Measurements from ENCODE around the gene PAIP1.
"Not testable (repeated sequence)": the region's sequence is repeated elsewhere in the genome, so short reads cannot be mapped to it uniquely, and the experiment has no call there.

PAIP1 gene

DNA sequence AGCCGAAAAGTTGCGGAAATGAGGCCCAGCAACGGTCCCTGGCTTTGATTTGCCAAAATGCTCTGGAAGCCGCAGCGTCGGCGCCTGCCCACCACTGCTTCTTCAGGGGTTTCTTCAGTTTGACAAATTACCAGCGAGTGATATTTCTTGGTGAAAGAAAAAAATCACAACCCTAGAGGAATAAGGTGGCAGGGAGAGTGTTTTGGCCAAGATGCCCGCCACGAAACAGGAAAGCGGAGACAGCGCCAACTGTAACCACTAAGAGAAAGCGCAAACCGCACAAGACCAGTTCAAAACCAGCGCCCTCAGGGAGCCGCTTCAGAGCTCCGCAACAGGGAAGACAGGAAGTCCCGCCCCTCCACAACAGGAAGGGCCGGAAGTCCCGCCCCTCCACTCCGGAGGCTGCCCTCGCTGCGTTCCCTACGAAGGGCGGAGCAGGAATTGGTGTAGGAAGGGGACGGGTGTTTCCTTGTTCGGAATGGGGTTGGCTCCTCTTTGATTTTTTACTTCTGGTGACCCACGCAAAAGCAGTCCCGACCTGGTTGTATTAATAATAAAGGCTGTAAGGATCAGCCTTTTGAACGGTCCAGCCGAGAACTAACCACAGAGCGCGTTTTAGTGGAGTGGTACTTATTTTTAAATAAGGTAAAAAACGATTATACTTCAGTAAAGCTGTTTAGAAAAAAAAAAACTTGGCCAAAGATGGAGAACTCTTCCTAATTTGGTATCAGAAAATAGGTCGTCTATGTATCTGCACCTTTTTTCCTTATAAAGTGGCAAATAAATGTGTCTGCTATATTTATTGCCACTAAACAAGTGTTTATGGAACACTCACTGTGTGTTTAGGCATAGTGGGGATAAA, 41.8 kb downstream of the PAIP1 start, which contains the start of gene C5orf34:
Gene C5orf34, minus strand, starts transcription at position 333 of the 862 bp plus-strand sequence. CDS start 5,809 bp downstream, outside the sequence.
- peak; percentile 99 for DNase-seq (ENCODE audit: low spot score)

DNA sequence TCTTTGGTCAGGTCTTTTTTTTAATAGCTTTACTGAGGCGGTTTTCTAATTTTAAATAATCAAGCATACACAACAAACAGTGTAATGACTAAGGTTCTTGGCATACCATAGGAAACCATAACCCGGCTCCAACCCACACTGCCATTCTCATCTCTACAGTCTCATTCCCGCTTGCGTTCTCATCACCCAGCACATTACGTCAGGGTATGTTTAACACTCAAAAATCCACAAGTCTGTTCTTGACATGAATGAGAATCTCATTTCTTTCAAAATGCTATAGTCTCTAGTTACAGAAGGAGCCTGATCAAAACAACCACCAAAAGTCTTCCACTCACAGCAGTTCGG, 42.4 kb downstream of the PAIP1 start:
- DNase-seq (ENCODE audit: low spot score): peak; percentile 82

DNA sequence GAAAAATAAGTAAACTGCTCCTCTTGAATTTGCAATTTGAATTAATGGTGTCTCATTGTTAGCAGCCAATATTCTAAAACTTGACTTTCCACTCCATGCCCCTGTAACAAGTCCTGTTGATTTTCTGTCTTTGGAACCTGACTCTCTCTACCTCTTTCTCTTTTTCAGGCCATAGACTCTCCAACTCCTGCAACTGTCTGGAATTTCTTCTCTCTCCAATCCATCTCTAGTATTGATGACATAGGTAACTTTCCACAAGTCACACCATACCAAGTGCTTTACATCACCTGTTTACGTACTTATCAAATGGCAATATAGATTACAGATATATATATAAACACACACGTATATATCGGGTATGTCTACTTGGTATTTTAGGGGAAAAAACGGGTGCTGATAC, 42.9 kb downstream of the PAIP1 start:
- no peak for DNase-seq (ENCODE audit: low spot score)

GRCh38 chr5:43511062-43511461, 45.8 kb downstream of the PAIP1 start:
- not testable (repeated sequence) for DNase-seq (ENCODE audit: low spot score)

GRCh38 chr5:43498581-43498980, 58.3 kb downstream of the PAIP1 start:
- DNase-seq (ENCODE audit: low spot score): no peak

DNA sequence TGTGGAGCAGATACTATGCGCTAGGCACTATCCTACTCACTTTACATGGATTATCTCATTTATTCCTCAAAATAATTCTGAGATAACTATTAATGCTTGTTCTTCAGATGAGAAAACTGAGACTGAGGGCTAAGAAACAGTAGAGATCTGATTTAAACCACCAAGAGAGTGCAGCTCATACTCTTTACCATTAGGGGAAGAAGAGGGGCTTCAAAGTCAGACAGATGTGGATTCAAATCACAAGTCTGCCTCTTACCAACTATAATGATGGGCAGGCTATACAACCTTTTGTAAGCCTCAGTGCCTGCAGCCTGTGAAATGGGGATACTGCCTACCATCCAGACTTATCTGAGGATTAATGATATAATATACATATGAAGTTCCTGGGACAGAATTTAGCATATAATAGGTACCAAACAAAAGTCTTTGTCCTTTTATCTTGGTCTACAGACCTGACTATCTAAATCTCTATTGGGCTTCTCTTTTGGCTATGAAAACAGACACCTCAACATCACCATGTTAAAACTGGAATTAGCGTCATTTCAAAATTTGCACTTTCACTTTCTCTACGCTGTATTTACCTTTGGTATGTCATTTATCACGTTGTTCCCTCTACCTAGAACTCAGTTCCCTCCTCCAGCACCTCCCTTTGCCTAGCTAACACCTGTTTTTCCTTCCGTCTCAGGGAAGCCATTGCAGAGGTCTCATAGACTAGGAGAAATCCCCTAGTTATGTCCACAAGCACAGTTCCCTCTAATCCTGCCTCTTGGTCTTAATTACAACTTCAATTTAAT, 59.4 kb downstream of the PAIP1 start:
- DNase-seq (ENCODE audit: low spot score): no peak

GRCh38 chr5:43491326-43491725, 65.6 kb downstream of the PAIP1 start:
- DNase-seq (ENCODE audit: low spot score): no peak

- DNase-seq (ENCODE audit: low spot score): no peak
Observed at GRCh38 chr5:43486353-43486752, 70.5 kb downstream of the PAIP1 start.

DNA sequence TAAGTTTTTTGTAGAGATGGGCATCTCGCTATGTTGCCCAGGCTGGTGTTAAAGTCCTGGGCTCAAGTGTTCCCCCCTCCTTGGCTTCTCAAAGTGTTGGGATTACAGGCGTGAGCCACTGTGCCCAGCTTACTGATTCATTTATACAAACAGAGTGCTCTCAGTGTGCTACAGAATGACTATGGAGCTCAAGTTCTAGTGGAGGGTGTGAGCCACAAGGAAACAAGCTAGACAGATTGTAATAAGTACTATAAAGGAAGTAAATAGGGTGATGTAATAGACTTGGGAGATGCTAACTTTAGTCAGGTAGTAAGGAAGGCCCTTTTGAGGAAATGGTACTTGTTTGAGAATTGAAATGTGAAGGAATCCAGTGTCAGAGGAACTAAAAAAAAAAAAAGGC, 71.5 kb downstream of the PAIP1 start:
- DNase-seq (ENCODE audit: low spot score): no peak

DNA sequence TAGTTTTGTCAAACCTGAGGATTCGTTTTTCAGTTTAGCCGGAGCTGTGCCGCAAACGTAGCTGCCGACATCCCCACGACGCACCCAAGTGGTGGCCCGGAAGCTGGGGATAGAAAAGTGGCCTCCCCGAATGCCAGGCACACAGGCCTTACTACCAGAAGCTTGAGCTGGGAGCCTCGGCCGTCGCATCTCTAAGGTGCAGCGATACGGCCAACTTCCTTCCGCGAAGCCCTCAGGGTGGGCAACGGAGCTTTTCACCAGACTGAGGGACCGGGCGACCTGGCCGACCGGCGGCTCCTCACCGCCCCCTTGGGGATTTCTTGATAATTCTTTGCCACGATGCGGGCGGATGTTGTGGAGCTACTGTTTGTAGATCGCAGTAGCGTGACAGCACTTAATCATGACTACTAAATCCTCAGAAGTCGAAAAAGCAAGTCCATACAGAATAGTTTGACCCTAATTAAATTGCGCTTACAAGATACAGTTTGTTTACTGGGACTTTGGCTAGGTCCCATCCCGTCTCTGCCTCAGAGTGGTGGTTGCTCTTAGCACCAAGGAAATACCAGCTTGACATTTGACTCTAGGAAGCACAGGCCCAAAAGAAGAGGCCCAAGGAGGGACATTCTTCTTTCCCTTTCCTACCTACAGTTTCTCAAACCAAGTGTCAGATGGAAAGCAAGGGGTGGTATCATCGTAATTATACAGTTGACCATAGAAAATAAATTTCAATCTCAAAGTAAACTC, 72.6 kb downstream of the PAIP1 start:
- DNase-seq (ENCODE audit: low spot score): peak; percentile 89

DNA sequence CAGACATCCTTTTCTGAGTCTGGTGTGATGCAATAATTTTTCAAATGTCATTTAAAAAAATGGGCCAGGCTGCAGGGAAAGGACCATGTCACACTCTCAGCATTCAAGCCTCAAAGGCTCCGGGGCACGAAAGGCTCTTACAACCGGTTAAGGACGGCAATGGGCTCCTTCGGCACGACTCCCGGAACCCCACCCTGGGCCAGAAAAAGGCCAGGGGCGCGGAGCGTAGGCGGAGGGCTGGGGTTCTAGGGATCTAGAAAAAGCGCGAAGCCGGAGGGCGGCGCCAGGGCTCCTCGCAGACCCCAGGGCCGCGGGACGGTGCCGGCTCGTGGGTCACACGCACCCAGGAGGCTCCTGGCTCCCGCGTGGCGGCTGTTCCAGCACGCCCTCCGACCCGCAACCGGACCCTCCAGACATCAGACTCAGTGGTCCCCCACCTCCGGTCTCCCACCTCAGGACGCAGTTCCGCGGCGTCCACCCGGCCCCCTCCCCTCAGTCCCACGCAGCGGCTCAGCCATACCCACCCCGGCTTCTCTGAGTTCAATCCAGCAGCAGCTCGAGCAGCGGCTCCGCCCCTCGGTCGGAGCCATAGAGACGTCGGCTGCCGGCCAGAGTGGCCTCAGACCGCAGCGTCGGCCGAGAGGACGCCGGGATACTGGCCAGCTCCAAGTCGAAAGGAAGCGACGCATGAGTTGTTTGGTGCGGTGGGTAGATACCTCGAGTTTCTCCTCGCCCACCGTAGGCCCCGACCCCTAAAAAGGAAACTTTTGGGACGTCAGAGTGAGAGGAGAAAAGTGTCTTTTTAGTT, 73.4 kb downstream of the PAIP1 start, which contains the start of gene TMEM267:
Gene TMEM267, minus strand, starts transcription at position 568 of the 808 bp plus-strand sequence. CDS start 29,896 bp downstream, outside the sequence.
- DNase-seq (ENCODE audit: low spot score): peak; percentile 93

DNA sequence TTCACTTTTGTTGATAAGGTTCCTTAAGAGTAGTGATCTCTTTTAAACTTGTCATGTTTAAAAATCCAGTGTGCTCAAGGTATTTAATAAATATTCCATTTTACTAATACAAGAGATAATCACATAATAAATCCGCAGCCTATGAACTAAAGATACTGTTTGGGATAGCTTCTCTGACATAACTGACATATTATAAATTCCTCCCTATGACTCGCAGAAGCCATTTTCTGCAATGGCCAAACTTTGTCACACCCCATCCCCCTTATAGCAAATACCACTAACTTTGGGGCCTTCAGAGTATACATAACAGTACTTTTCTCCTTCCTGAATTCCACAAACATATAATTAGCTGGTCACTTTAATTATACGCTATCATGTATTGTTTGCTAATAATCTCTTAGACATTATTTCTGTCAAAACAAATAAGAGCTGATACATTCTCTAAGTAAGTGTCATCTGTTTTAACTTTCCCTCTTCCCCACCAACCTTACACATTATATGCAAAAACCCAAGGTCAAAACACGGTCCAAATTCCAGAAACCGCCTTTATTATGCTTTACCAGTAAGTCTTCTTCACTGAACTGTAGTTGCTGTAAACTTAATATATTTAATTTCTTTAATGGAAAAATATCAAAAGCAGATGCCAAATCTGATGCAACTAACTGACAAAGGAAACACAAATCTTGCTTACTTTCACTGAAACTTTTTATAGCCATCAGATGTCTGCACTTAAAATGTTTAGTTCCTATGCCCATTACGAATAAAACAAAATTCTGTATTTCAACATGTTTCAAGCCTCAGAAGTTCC, 74.2 kb downstream of the PAIP1 start:
- peak; percentile 54 for DNase-seq (ENCODE audit: low spot score)
